Neural progenitor cell (in vitro differentiated cells): ENCODE data around the gene CHGA. TPM values are rescaled to one million over a fixed set of nuclear protein-coding genes. Genes with fewer than 3 reads are reported as not detected.

Experiments
- DNase-seq: peaks from one replicate; pipeline ENCODE4 v3.0.0-alpha.2; 2016; ENCODE audit warnings: low spot score
- H2AFZ ChIP-seq: fragments of 200-600 bp; sonication (generic); replicated peaks from 2 replicates; pipeline ENCODE4 v1.6.1; 2016; ENCODE audit warnings: antibody characterized with exemption
- H3F3A ChIP-seq: fragments of 200-600 bp; sonication (generic); 2 replicates; pipeline ENCODE4 v1.6.1; 2016; ENCODE audit warnings: antibody characterized with exemption, low read depth
- H3K27ac ChIP-seq: fragments of 200-600 bp; sonication (generic); 2 replicates; pipeline ENCODE4 v1.5.1; 2016; ENCODE audit warnings: mild to moderate bottlenecking
- H3K27me3 ChIP-seq: fragments of 200-600 bp; sonication (generic); 2 replicates; pipeline ENCODE4 v1.6.1; 2016; ENCODE audit warnings: mild to moderate bottlenecking, moderate library complexity
- H3K36me3 ChIP-seq: fragments of 200-600 bp; sonication (generic); 2 replicates; pipeline ENCODE4 v1.5.1; 2016
- H3K4me1 ChIP-seq: fragments of 200-600 bp; sonication (generic); 2 replicates; pipeline ENCODE4 v1.6.1; 2016; ENCODE audit warnings: mixed run types
- H3K4me2 ChIP-seq: fragments of 200-600 bp; sonication (generic); 2 replicates; pipeline ENCODE4 v1.6.1; 2016
- H3K4me3 ChIP-seq: fragments of 200-600 bp; sonication (generic); 2 replicates; pipeline ENCODE4 v1.5.1; 2016
- H3K79me2 ChIP-seq: fragments of 200-600 bp; sonication (generic); 2 replicates; pipeline ENCODE4 v1.6.1; 2016; ENCODE audit warnings: low read depth
- H3K9ac ChIP-seq: fragments of 200-600 bp; sonication (generic); 2 replicates; pipeline ENCODE4 v1.6.1; 2016
- H3K9me3 ChIP-seq: fragments of 200-600 bp; sonication (generic); 2 replicates; pipeline ENCODE4 v1.5.1; 2016; ENCODE audit warnings: low read depth
- H4K20me1 ChIP-seq: fragments of 200-600 bp; sonication (generic); 2 replicates; pipeline ENCODE4 v1.6.1; 2016; ENCODE audit warnings: low read depth
- H3K27ac Mint-ChIP-seq: 3 replicates; pipeline ENCODE4 v1.8.0; 2021; ENCODE audit warnings: mixed read lengths
- H3K27me3 Mint-ChIP-seq: 2 replicates; pipeline ENCODE4 v1.8.0; 2022; ENCODE audit warnings: low read depth, mild to moderate bottlenecking, inconsistent platforms, moderate library complexity, mixed read lengths; ENCODE audit not compliant: insufficient read depth
- H3K36me3 Mint-ChIP-seq: 3 replicates; pipeline ENCODE4 v1.8.0; 2021; ENCODE audit warnings: mixed read lengths
- H3K4me1 Mint-ChIP-seq: 3 replicates; pipeline ENCODE4 v1.8.0; 2021; ENCODE audit warnings: mixed read lengths
- H3K4me3 Mint-ChIP-seq: 3 replicates; pipeline ENCODE4 v1.8.0; 2021; ENCODE audit warnings: mild to moderate bottlenecking, moderate library complexity, mixed read lengths
- H3K9me3 Mint-ChIP-seq: 3 replicates; pipeline ENCODE4 v1.8.0; 2020; ENCODE audit warnings: mixed read lengths
- CTCF ChIP-seq: fragments of 200-600 bp; sonication (generic); IDR thresholded peaks from 2 replicates; pipeline ENCODE4 v1.5.1; 2017; ENCODE audit warnings: antibody characterized with exemption, mild to moderate bottlenecking
- EZH2 ChIP-seq: fragments of 200-600 bp; sonication (generic); IDR thresholded peaks from 2 replicates; pipeline ENCODE4 v1.6.1; 2017; ENCODE audit warnings: antibody characterized with exemption, mild to moderate bottlenecking, moderate library complexity
- EZH2phosphoT487 ChIP-seq: fragments of 200-600 bp; sonication (generic); IDR thresholded peaks from 2 replicates; pipeline ENCODE4 v1.6.1; 2017; ENCODE audit warnings: antibody characterized with exemption
- total RNA-seq: library from RNA; depleted of rRNA; stranded (reverse); fragments of >200 nt; gene quantifications from 2 replicates; pipeline ENCODE4 v1.2.3, GENCODE V29; 2015; ENCODE audit warnings: low replicate concordance

The CHGA gene
- total RNA-seq, 1 donor from 2014 or later, result not detected

DNA sequence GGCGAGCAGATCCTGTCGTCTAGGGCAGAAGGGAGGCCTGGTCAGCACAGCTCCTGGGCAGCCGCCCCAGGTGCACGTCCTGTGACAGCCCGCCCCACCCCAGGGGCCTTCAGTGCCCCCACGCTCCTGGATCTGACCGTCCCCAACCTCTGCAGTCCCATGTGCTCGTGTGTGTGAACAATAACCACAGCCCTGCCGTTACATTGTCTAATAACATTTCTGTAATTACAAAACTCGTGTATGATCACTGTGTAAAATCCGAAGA is 39.8 kb downstream of the CHGA start:
- DNase-seq, result no peak
- Histone ChIP-seq H3K4me1 (peaks cover 13% of the 10 kb centered on the region), H3K4me3 (no peak overlapping the region), H3K79me2 (peaks cover 18% of the 10 kb centered on the region), H3K36me3 (no peaks in the 10 kb centered on the region), H2AFZ (no peak overlapping the region), H3F3A (no peaks in the 10 kb centered on the region), H3K27ac (no peak overlapping the region), H3K9ac (no peak overlapping the region), H3K9me3 (no peaks in the 10 kb centered on the region), H4K20me1 (peaks cover 18% of the 10 kb centered on the region), H3K27me3 (no peaks in the 10 kb centered on the region), H3K4me2 (no peak overlapping the region)
- H3K4me3 Mint-ChIP-seq, result no peak overlapping the region
- peaks cover 4% of the 10 kb centered on the region for H3K36me3 Mint-ChIP-seq
- peaks cover 5% of the 10 kb centered on the region for H3K9me3 Mint-ChIP-seq
- H3K27me3 Mint-ChIP-seq, result peaks cover 9% of the 10 kb centered on the region
- H3K27ac Mint-ChIP-seq, result no peak overlapping the region
- H3K4me1 Mint-ChIP-seq, result peaks cover 21% of the 10 kb centered on the region
- no peak for TF ChIP-seq EZH2phosphoT487
- TF ChIP-seq CTCF, result no peak
- no peak for TF ChIP-seq EZH2

- Mint-ChIP-seq H3K4me3 (peak overlapping the region; percentile 63), H3K36me3 (peaks cover 4% of the 10 kb centered on the region), H3K27me3 (peaks cover 10% of the 10 kb centered on the region), H3K4me1 (peaks cover 21% of the 10 kb centered on the region), H3K27ac (no peak overlapping the region), H3K9me3 (peaks cover 5% of the 10 kb centered on the region)
- Histone ChIP-seq H3K79me2 (peaks cover 18% of the 10 kb centered on the region), H3F3A (no peaks in the 10 kb centered on the region), H3K4me2 (peak overlapping the region; percentile 34), H3K4me3 (no peak overlapping the region), H3K36me3 (no peaks in the 10 kb centered on the region), H2AFZ (no peak overlapping the region), H3K27me3 (no peaks in the 10 kb centered on the region), H3K4me1 (peaks cover 13% of the 10 kb centered on the region), H3K9me3 (no peaks in the 10 kb centered on the region), H4K20me1 (peaks cover 18% of the 10 kb centered on the region), H3K9ac (no peak overlapping the region), H3K27ac (no peak overlapping the region)
- no peak for TF ChIP-seq EZH2
- TF ChIP-seq CTCF, result no peak
- no peak for TF ChIP-seq EZH2phosphoT487
- DNase-seq, result peak; percentile 53
Measured at GRCh38 chr14:92963301-92964123, 40.6 kb downstream of the CHGA start.

- H3K4me2 ChIP-seq, result no peak overlapping the region
- TF ChIP-seq EZH2, result no peak
- TF ChIP-seq CTCF, result no peak
- no peak for TF ChIP-seq EZH2phosphoT487
- no peak overlapping the region for H3K4me3 ChIP-seq
- no peaks in the 10 kb centered on the region for H3K36me3 ChIP-seq
- H3K27ac ChIP-seq, result no peak overlapping the region
- Mint-ChIP-seq H3K27me3 (peaks cover 10% of the 10 kb centered on the region), H3K4me1 (peaks cover 18% of the 10 kb centered on the region), H3K27ac (no peak overlapping the region), H3K9me3 (peaks cover 5% of the 10 kb centered on the region), H3K36me3 (peaks cover 4% of the 10 kb centered on the region), H3K4me3 (no peak overlapping the region)
- peaks cover 13% of the 10 kb centered on the region for H3K4me1 ChIP-seq
- no peaks in the 10 kb centered on the region for H3F3A ChIP-seq
- no peaks in the 10 kb centered on the region for H3K9me3 ChIP-seq
- DNase-seq, result no peak
- H3K27me3 ChIP-seq, result no peaks in the 10 kb centered on the region
- H3K79me2 ChIP-seq, result peaks cover 18% of the 10 kb centered on the region
- H4K20me1 ChIP-seq, result peaks cover 17% of the 10 kb centered on the region
- no peak overlapping the region for H3K9ac ChIP-seq
- no peak overlapping the region for H2AFZ ChIP-seq
Measured at GRCh38 chr14:92964124-92965109, 41.5 kb downstream of the CHGA start.
